ENCODE results near the gene DNLZ.
"Not testable (repeated sequence)": the region's sequence is repeated elsewhere in the genome, so short reads cannot be mapped to it uniquely, and the experiment has no call there.

Gene DNLZ

GRCh38 chr9:136358016-136358415, 5.5 kb downstream of the DNLZ start:
- DNase-seq = no peak

DNA sequence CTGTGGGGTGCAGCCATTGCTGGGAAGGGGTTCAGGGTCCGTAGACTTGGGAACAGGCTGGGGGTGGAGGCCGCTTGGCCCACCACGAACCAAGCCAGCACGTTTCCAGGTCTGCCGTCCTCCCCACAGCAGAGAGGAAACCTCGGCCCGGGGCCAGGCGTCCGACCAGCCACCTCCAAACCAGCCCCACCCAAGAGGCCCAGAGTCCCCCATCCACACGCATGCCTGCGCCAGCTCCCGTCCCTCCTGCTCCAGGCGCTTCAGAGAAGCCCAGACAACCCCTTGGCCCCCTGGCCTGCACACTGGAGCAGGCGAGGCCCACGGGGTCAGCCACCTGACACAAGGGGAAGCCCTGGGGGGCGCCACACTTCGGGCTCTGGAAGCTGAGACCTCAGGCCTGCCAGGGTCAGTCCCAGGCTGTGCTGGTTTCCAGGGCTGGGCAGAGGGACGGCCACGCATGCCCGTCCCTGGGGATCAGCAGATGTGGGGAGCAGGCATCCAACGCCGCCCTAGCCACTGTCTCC, 6.3 kb downstream of the DNLZ start:
- no peak for DNase-seq

GRCh38 chr9:136355616-136356557, 7.7 kb downstream of the DNLZ start:
- no peak for DNase-seq

DNA sequence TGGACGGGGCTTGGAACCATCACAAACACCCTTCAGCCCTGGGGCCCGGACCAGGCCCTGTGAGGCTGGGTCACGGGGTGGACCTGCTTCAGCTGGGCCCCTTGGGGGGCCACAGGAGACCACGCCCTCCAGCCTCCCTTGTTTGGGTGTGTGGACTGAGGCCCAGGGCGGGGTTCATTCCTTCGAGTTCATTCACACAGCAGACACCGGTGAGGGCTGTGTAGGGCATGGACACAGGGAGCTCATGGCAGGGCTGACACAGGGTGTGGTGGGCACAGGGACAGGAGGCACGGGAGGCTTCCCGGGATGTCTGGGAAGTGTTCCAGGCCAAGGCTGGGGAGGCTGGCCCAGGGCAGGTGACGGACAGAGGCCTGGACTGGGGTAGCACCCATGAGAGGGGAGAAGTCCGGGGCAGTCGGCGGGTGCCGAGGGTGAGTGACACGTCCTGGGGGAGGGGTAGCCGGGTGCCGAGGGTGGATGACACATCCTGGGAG, 8.9 kb downstream of the DNLZ start:
- DNase-seq = no peak

GRCh38 chr9:136353757-136354488, 9.6 kb downstream of the DNLZ start:
- DNase-seq = no peak

DNA sequence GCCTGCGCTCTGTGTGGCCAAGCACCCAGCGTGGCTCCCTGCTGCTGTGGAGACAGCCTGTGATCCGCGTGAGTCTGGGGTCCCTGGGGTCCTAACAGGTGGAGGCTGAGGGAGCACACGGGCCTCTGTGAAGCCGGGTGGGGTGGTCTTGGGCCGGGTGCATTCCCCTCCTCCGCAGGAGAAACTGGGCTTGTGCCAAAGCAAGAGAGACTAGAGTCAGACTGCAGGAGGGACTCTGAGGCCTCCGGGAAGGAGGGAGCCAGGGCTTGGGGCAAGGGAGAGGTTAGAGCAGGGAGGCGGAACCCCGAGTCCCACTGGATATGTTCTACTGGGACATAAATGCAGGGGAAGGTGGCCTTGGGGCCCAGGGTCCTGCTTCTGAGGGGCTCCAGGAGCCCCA, 10.5 kb downstream of the DNLZ start:
- DNase-seq = no peak

GRCh38 chr9:136352682-136353081, 10.9 kb downstream of the DNLZ start:
- no peak for DNase-seq

DNA sequence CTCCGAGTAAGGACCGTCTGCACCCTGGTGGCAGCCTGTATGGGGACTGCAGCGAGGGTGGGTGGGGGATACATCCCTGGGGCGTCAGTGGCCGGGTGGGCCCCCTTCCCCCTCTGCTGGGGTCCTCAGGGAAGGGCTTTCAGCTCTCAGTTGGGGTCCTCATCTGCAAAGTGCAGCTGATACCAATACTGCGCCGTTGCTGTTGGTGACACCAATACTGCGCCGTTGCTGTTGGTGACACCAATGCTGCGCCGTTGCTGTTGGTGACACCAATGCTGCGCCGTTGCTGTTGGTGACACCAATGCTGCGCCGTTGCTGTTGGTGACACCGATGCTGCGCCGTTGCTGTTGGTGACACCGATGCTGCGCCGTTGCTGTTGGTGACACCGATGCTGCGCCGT, 11.7 kb downstream of the DNLZ start:
- not testable (repeated sequence) for DNase-seq

- no peak for DNase-seq
Observed at GRCh38 chr9:136351252-136351800, 12.2 kb downstream of the DNLZ start.

DNA sequence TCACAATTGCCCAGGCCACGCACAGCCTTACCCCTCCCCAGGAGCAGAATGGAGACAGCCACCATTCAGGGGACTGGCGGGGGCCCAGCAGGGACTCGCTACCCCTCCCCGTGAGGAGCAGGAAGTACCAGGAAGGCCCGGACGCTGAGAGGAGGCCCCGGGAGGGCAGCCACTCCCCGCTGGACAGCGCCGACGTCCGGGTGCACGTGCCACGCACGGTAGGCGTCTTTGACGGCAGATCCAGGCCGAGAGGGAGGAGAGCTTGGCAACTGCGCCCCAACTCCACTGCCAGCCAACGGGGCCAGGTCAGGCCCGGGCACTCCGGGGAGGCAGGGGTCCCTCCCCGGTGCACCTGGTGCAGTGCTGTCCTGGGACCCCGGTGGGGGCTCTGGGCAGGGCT, 14.0 kb downstream of the DNLZ start:
- DNase-seq = no peak

DNA sequence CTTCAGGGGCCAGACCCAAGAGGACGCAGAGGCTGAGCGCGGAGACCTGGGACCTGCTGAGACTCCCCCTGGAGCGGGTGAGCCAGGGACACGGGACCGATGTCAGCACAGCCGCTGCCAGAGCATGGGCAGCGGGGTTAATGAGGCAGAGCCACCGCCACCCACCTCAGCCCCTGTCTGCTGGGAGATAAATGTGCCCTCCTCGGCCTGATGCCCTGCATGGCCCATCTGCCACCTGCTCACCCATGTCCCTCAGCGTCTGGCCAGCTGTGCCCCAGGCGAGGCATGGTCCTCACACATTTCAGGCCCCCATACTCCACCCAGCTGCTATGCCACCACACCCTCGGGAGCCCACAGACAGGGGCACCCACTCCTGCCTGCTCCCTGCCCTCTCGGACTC, 14.9 kb downstream of the DNLZ start:
- DNase-seq = no peak

DNA sequence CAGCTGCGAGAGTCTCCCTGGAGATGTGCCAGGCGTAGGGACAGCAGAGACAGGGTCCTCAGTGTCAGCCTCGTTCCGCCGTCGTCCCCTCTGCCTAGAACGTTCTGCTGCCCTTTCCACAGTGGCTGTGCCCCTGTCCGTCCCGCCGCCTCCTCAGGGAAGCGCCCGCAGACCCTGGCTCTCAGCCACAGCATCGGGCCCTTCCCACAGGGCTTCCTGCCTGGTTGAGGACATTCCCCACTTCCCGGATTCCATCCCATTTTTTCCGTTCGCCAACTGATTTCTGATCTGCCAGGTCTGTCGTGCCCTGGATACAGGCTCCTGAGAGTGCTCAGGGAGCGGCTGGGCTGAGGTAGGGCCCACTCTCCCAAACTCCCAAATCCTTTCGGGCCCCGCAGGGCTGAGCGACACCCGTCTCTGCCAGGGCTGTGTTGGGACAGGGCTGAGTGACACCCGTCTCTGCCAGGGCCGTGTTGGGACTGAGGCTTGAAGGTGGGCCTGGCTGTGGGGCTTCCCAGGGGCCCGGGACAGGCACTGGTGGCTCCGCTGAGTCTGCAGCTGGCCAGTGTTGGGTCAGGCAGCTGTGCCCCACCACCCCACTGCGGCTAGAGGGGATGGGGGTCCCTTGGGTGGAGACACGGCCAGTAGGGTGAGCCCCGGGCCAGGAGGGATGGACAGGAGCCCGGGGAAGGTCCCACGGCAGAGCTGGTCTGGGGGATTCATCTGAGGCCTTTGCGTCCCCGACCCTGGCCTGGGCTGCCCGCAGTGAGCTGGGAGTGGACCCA, 15.9 kb downstream of the DNLZ start:
- DNase-seq = no peak

DNA sequence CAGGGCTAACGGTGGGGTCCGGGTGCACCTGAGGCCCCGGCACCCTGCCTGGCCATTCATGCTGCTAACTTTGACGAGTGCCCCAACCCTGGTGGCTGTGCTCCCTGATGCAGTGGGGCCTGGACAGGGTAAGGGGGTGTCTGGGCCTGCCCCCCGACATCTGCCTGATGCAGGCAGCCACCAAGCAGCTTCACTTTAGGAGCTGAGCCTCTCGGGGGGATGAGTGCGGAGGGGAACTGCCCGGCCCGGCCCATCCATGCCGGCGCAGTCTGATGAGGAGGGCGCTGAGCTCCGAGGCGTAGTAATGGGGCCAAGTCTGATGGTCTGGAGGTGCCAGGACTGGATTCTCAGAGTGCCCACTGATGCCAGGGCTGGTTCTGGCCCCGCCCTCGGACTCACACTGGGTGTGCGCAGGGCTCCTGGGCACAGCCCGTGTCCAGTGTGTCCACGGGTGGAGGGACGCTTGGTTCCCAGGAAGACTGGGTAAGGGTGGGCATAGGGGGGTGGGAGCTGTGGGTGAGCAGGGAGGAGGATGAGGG, 16.5 kb downstream of the DNLZ start:
- no peak for DNase-seq

DNA sequence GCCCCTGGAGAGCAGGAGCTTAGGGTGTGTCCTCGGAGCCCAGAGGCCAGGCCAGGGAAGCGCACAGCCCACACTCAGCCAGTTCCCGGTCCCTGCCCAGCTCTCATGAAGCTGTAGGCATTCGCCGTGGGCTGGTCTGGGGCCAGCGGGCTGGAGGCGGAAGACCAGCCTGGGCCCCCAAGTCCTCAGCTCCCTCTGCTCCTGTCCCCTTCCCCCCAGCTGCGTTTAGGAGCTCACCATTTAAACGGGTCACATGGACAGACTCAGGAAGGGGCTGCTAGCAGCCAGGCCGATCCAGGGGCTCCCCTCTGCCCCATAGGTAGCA, 17.4 kb downstream of the DNLZ start:
- no peak for DNase-seq

GRCh38 chr9:136345281-136346156, 18.0 kb downstream of the DNLZ start:
- DNase-seq = no peak

GRCh38 chr9:136344544-136345280, 18.8 kb downstream of the DNLZ start:
- DNase-seq = no peak

- DNase-seq = no peak
Observed at GRCh38 chr9:136343884-136344269, 19.7 kb downstream of the DNLZ start.

- DNase-seq = no peak
Observed at GRCh38 chr9:136343121-136343883, 20.2 kb downstream of the DNLZ start.

DNA sequence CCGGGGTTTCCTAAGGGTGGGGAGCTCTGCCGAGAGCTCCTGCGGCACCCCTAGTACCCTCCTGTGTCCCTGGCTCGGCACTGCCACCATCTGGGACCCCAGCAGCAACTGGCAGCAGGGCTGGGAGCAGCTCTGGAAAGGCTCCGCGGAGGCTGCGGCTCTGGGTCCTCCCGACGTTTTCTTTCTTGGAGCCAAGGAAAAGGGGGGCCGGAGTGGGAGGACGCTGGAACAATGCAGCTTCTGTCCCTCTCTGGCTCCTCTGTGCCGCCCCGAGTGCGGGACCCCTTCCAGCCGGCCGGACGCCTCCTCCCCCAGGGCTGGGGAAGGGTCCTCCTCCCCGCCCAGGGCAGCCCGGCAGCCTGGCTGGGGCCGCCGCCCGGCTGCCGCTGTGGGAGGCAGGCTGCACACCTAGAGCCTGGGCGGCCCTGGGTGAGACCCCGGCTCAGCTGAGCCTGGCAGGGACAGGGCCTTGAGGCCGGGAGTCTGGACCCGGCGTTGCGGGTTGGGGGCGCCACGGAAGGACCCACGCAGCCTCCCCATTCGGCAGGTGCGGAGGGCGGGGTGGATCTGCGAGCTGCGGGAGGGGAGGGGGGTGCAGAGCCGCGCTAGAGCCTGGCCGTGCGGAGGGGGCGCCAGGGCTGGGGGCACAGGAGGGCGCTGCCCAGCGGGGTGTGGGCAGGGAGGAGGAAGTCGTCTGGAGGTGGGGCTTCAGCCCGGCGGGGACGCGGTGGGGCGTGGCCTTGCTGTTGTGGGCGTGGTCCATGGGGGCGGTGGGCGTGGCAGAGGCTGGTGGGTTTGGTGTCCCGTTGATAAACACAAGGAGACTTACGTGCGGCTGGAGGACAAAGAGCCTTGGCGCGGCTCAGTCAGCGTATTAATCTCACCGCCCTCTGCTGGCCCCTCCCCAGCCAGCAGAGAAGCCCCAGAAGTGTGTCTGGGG, 21.1 kb downstream of the DNLZ start:
- peak; percentile 77 for DNase-seq

All from suppressor macrophage treated with lipopolysaccharide for 4 hours (primary cell).